NOMO-1 treated with dmso at 0.1 percent for 144 hours (cell line): ENCODE data around the gene PRDX5.
"Not testable (repeated sequence)": the region's sequence is repeated elsewhere in the genome, so short reads cannot be mapped to it uniquely, and the experiment has no call there.

Source experiments
- DNase-seq: peaks from one replicate; lab custom pipeline; 2025; ENCODE audit not compliant: unreplicated experiment; lab: John Stamatoyannopoulos, UW

The PRDX5 gene

GRCh38 chr11:64305075-64305690 is 12.7 kb upstream of the PRDX5 start, which contains the start of gene ESRRA:
ESRRA (plus strand) TSS chr11:64305524; CDS start chr11:64307180, 1,656 bp downstream.
- peak; percentile 99 for DNase-seq

GRCh38 chr11:64305691-64306562 is 12.0 kb upstream of the PRDX5 start:
- peak; percentile 69 for DNase-seq

GRCh38 chr11:64306563-64306875 is 11.4 kb upstream of the PRDX5 start:
- DNase-seq = no peak

- DNase-seq = no peak
These were observed 10.9 kb upstream of the PRDX5 start for GRCh38 chr11:64306876-64307622.

- not testable (repeated sequence) for DNase-seq
These were observed 10.1 kb upstream of the PRDX5 start for GRCh38 chr11:64307795-64308194.

GRCh38 chr11:64312947-64313346 is 5.0 kb upstream of the PRDX5 start:
- no peak for DNase-seq

- DNase-seq = no peak
These were observed 4.3 kb upstream of the PRDX5 start for GRCh38 chr11:64313491-64314145.

- DNase-seq = no peak
These were observed 3.6 kb upstream of the PRDX5 start for GRCh38 chr11:64314146-64314804.

GRCh38 chr11:64314805-64315561 is 2.9 kb upstream of the PRDX5 start:
- DNase-seq = no peak

- DNase-seq = not testable (repeated sequence)
These were observed 2.0 kb upstream of the PRDX5 start for GRCh38 chr11:64315667-64316526.

GRCh38 chr11:64316672-64317324 is 1.1 kb upstream of the PRDX5 start:
- DNase-seq = no peak

- DNase-seq = peak; percentile 95
These were observed 478 bp upstream of the PRDX5 start, which contains the start of gene TRMT112 for GRCh38 chr11:64317325-64317960. TRMT112 (minus strand) TSS chr11:64317559; CDS start chr11:64317526, 33 bp downstream.

GRCh38 chr11:64318766-64319761 is 1.1 kb downstream of the PRDX5 start:
- no peak for DNase-seq

GRCh38 chr11:64320556-64320955 is 2.6 kb downstream of the PRDX5 start:
- DNase-seq = no peak

GRCh38 chr11:64321026-64321425 is 3.1 kb downstream of the PRDX5 start:
- DNase-seq = no peak

GRCh38 chr11:64321533-64321932 is 3.6 kb downstream of the PRDX5 start:
- DNase-seq = no peak

GRCh38 chr11:64322925-64323260 is 5.0 kb downstream of the PRDX5 start:
- no peak for DNase-seq
